Stimulated activated CD4-positive, alpha-beta T cell treated with anti-CD3 and anti-CD28 coated beads, TNF-alpha, amount 100 ng/mL, for 4 hours (primary cell): ENCODE results near the gene CHD9.

Experiments used
- DNase-seq, 3 experiments: peaks; one replicate each; pipeline ENCODE4 v3.0.0-alpha.2; 2020; ENCODE audit warnings: low read depth in 3 of 3

The CHD9 gene

GRCh38 chr16:53094013-53094630 lies 39.3 kb downstream of the CHD9 start:
- DNase-seq = no peak

GRCh38 chr16:53097190-53097589 lies 42.4 kb downstream of the CHD9 start:
- DNase-seq = no peak

GRCh38 chr16:53098526-53099317 lies 43.9 kb downstream of the CHD9 start:
- DNase-seq = peak; percentile 9 to 36 (median 11)

GRCh38 chr16:53099318-53100130 lies 44.7 kb downstream of the CHD9 start:
- peak; percentile 22 to 42 (median 30) for DNase-seq

- no peak for DNase-seq
Observed at GRCh38 chr16:53100131-53100748, 45.4 kb downstream of the CHD9 start.

GRCh38 chr16:53100889-53101288 lies 46.1 kb downstream of the CHD9 start:
- no peak for DNase-seq

GRCh38 chr16:53103811-53104210 lies 49.0 kb downstream of the CHD9 start:
- DNase-seq = no peak

- DNase-seq = no peak
Observed at GRCh38 chr16:53105565-53105964, 50.8 kb downstream of the CHD9 start.

GRCh38 chr16:53111078-53111791 lies 56.4 kb downstream of the CHD9 start:
- no peak for DNase-seq

GRCh38 chr16:53112015-53112414 lies 57.2 kb downstream of the CHD9 start:
- DNase-seq = no peak

- DNase-seq = no peak
Observed at GRCh38 chr16:53115047-53115446, 60.3 kb downstream of the CHD9 start.

GRCh38 chr16:53115773-53116172 lies 61.0 kb downstream of the CHD9 start:
- DNase-seq = no peak

GRCh38 chr16:53121043-53121620 lies 66.3 kb downstream of the CHD9 start:
- no peak for DNase-seq

- no peak for DNase-seq
Observed at GRCh38 chr16:53121661-53122060, 66.9 kb downstream of the CHD9 start.

- DNase-seq = no peak
Observed at GRCh38 chr16:53123747-53124146, 69.0 kb downstream of the CHD9 start.

- no peak for DNase-seq
Observed at GRCh38 chr16:53126390-53126789, 71.6 kb downstream of the CHD9 start.

GRCh38 chr16:53129281-53130158 lies 74.7 kb downstream of the CHD9 start:
- no peak for DNase-seq

GRCh38 chr16:53130159-53131049 lies 75.6 kb downstream of the CHD9 start:
- DNase-seq = peak; percentile 83 to 91 (median 89)

- no peak for DNase-seq
Observed at GRCh38 chr16:53131050-53131362, 76.2 kb downstream of the CHD9 start.
